ENCODE data around the gene MTFMT.

Gene MTFMT

GRCh38 chr15:65067645-65068402 is 38.4 kb upstream of the MTFMT start, which contains the start of gene RASL12:
Gene RASL12 (minus strand): TSS chr15:65067991. CDS start chr15:65067835, 156 bp downstream.
- Histone ChIP-seq H3K9me3 (no peaks in the 10 kb centered on the region; the same call in 1 of the 2 replicates), H3K27me3 (ENCODE audit: low read depth) (no peaks in the 10 kb centered on the region), H3K36me3 (replicated peaks) (no peaks in the 10 kb centered on the region), H3K4me3 (no peak within 1 kb of the TSS), H3K4me1 (peaks cover 13% of the 10 kb centered on the region)
- in situ Hi-C loops (cut with MboI; ENCODE audit: low sequenced_read_pairs): no loop called here
- no peak for DNase-seq (ENCODE audit: low spot score in 2 of 2)

GRCh38 chr15:65067317-65067644 is 37.8 kb upstream of the MTFMT start:
- Histone ChIP-seq H3K27me3 (ENCODE audit: low read depth) (no peaks in the 10 kb centered on the region), H3K4me3 (no peak overlapping the region), H3K4me1 (peaks cover 13% of the 10 kb centered on the region), H3K36me3 (replicated peaks) (no peaks in the 10 kb centered on the region), H3K9me3 (no peaks in the 10 kb centered on the region; the same call in 1 of the 2 replicates)
- no peak for DNase-seq (ENCODE audit: low spot score in 2 of 2)
- in situ Hi-C loops (cut with MboI; ENCODE audit: low sequenced_read_pairs): no loop called here

GRCh38 chr15:65066635-65067316 is 37.3 kb upstream of the MTFMT start:
- in situ Hi-C loops (cut with MboI; ENCODE audit: low sequenced_read_pairs): no loop called here
- Histone ChIP-seq H3K9me3 (no peaks in the 10 kb centered on the region; the same call in 1 of the 2 replicates), H3K4me3 (no peak overlapping the region), H3K27me3 (ENCODE audit: low read depth) (no peaks in the 10 kb centered on the region), H3K4me1 (peaks cover 13% of the 10 kb centered on the region), H3K36me3 (replicated peaks) (no peaks in the 10 kb centered on the region)
- peak; percentile 54 to 66 for DNase-seq (ENCODE audit: low spot score in 2 of 2)

- H3K36me3 ChIP-seq (replicated peaks): no peaks in the 10 kb centered on the region
- H3K27me3 ChIP-seq (ENCODE audit: low read depth): no peaks in the 10 kb centered on the region
- H3K4me3 ChIP-seq: no peak overlapping the region
- peak; percentile 61 to 68 for DNase-seq (ENCODE audit: low spot score in 2 of 2)
- H3K4me1 ChIP-seq: peaks cover 13% of the 10 kb centered on the region
- in situ Hi-C loops (cut with MboI; ENCODE audit: low sequenced_read_pairs): no loop called here
- H3K9me3 ChIP-seq: no peaks in the 10 kb centered on the region; the same call in 1 of the 2 replicates
Observed at GRCh38 chr15:65066001-65066634, 36.7 kb upstream of the MTFMT start.

GRCh38 chr15:65062726-65063125 is 33.3 kb upstream of the MTFMT start:
- H3K4me3 ChIP-seq: no peak overlapping the region
- in situ Hi-C loops (cut with MboI; ENCODE audit: low sequenced_read_pairs): no loop called here
- no peaks in the 10 kb centered on the region for H3K27me3 ChIP-seq (ENCODE audit: low read depth)
- peaks cover 13% of the 10 kb centered on the region for H3K4me1 ChIP-seq
- H3K36me3 ChIP-seq (replicated peaks): no peaks in the 10 kb centered on the region
- H3K9me3 ChIP-seq: no peaks in the 10 kb centered on the region; the same call in 1 of the 2 replicates
- no peak for DNase-seq (ENCODE audit: low spot score in 2 of 2)

- Histone ChIP-seq H3K27me3 (ENCODE audit: low read depth) (no peaks in the 10 kb centered on the region), H3K36me3 (replicated peaks) (no peaks in the 10 kb centered on the region), H3K9me3 (no peaks in the 10 kb centered on the region; the same call in 1 of the 2 replicates), H3K4me3 (no peak overlapping the region), H3K4me1 (peaks cover 13% of the 10 kb centered on the region)
- DNase-seq (ENCODE audit: low spot score in 2 of 2): no peak
- in situ Hi-C loops (cut with MboI; ENCODE audit: low sequenced_read_pairs): no loop called here
Observed at GRCh38 chr15:65062061-65062460, 32.6 kb upstream of the MTFMT start.

GRCh38 chr15:65060641-65061397 is 31.4 kb upstream of the MTFMT start:
- Histone ChIP-seq H3K27me3 (ENCODE audit: low read depth) (no peaks in the 10 kb centered on the region), H3K4me1 (peaks cover 2% of the 10 kb centered on the region), H3K4me3 (no peak overlapping the region), H3K9me3 (no peaks in the 10 kb centered on the region), H3K36me3 (replicated peaks) (no peaks in the 10 kb centered on the region)
- DNase-seq (ENCODE audit: low spot score in 2 of 2): no peak
- in situ Hi-C loops (cut with MboI; ENCODE audit: low sequenced_read_pairs): no loop called here

- Histone ChIP-seq H3K9me3 (no peaks in the 10 kb centered on the region), H3K4me1 (no peaks in the 10 kb centered on the region), H3K36me3 (replicated peaks) (no peaks in the 10 kb centered on the region), H3K27me3 (ENCODE audit: low read depth) (no peaks in the 10 kb centered on the region), H3K4me3 (no peak overlapping the region)
- DNase-seq (ENCODE audit: low spot score in 2 of 2): no peak
- in situ Hi-C loops (cut with MboI; ENCODE audit: low sequenced_read_pairs): no loop called here
Observed at GRCh38 chr15:65059931-65060596, 30.6 kb upstream of the MTFMT start.

- DNase-seq (ENCODE audit: low spot score in 2 of 2): no peak
- H3K36me3 ChIP-seq (replicated peaks): no peaks in the 10 kb centered on the region
- H3K27me3 ChIP-seq (ENCODE audit: low read depth): no peaks in the 10 kb centered on the region
- H3K9me3 ChIP-seq: no peaks in the 10 kb centered on the region
- no peaks in the 10 kb centered on the region for H3K4me1 ChIP-seq
- in situ Hi-C loops (cut with MboI; ENCODE audit: low sequenced_read_pairs): no loop called here
- no peak overlapping the region for H3K4me3 ChIP-seq
Observed at GRCh38 chr15:65059369-65059750, 29.9 kb upstream of the MTFMT start.

- DNase-seq (ENCODE audit: low spot score in 2 of 2): no peak
- Histone ChIP-seq H3K9me3 (no peaks in the 10 kb centered on the region), H3K4me3 (no peak overlapping the region), H3K4me1 (no peaks in the 10 kb centered on the region), H3K36me3 (replicated peaks) (no peaks in the 10 kb centered on the region), H3K27me3 (ENCODE audit: low read depth) (no peaks in the 10 kb centered on the region)
- in situ Hi-C loops (cut with MboI; ENCODE audit: low sequenced_read_pairs): no loop called here
Observed at GRCh38 chr15:65058394-65059368, 29.2 kb upstream of the MTFMT start.

- H3K4me3 ChIP-seq: no peak overlapping the region
- H3K9me3 ChIP-seq: no peaks in the 10 kb centered on the region
- H3K4me1 ChIP-seq: no peaks in the 10 kb centered on the region
- H3K36me3 ChIP-seq (replicated peaks): no peaks in the 10 kb centered on the region
- no peaks in the 10 kb centered on the region for H3K27me3 ChIP-seq (ENCODE audit: low read depth)
- DNase-seq (ENCODE audit: low spot score in 2 of 2): no peak
- in situ Hi-C loops (cut with MboI; ENCODE audit: low sequenced_read_pairs): no loop called here
Observed at GRCh38 chr15:65057549-65057940, 28.1 kb upstream of the MTFMT start.

GRCh38 chr15:65056868-65057548 is 27.6 kb upstream of the MTFMT start:
- in situ Hi-C loops (cut with MboI; ENCODE audit: low sequenced_read_pairs): no loop called here
- H3K9me3 ChIP-seq: no peaks in the 10 kb centered on the region
- DNase-seq (ENCODE audit: low spot score in 2 of 2): no peak

More at GRCh38 chr15:65056868-65057548, 27.6 kb upstream of the MTFMT start:
- Histone ChIP-seq H3K36me3 (replicated peaks) (no peaks in the 10 kb centered on the region), H3K27me3 (ENCODE audit: low read depth) (no peaks in the 10 kb centered on the region), H3K4me1 (no peaks in the 10 kb centered on the region), H3K4me3 (no peak overlapping the region)

All from HAP-1 (cell line).